HCT116 (cell line): ENCODE data around the gene RBBP8NL. TPM values are rescaled to one million over a fixed set of nuclear protein-coding genes. Genes with fewer than 3 reads are reported as not detected.

Experiments used
- ATAC-seq: fragments of 200-7000 bp; cut with Tn5 transposase; 2 replicates; pipeline ENCODE4 v1.9.1; 2020; ENCODE audit warnings: mild to moderate bottlenecking, moderate library complexity
- BruUV-seq: library from RNA; stranded (reverse); fragments of 400-500 nt; replicated peaks from 2 replicates; lab custom pipeline; 2021; lab: Mats Ljungman, UMichigan
- CTCF ChIA-PET: fragments of 300-600 bp; sonication (Branson Sonifier 250); formaldehyde crosslinking; loops from one replicate; lab custom pipeline; 2021; ENCODE audit warnings: antibody characterized with exemption; lab: Charles Lee
- POLR2A ChIA-PET: fragments of 300-600, 350-600 bp; sonication (Branson Sonifier 250); formaldehyde crosslinking; loops from one replicate; lab custom pipeline; 2021; ENCODE audit warnings: antibody characterized with exemption; lab: Charles Lee
- RAD21 ChIA-PET, 2 experiments: fragments of 300-600 bp; sonication (Branson Sonifier 250); formaldehyde crosslinking; loops; one replicate each; lab custom pipeline; 2023; ENCODE audit warnings: low total read pairs in 2 of 2; ENCODE audit not compliant: uncharacterized antibody in 2 of 2, unreplicated experiment in 2 of 2, low non-redundant PET in 1 of 2; lab: Charles Lee
- DNase-seq: peaks from one replicate; pipeline ENCODE4 v3.0.0-alpha.2; 2010; ENCODE audit warnings: low read depth, low spot score
- H2AFZ ChIP-seq: fragments of 200-600 bp; shearing (Covaris generic), sonication (generic); 2 replicates; pipeline ENCODE4 v1.6.1; 2017; ENCODE audit warnings: low read depth, mixed run types, mixed read lengths, antibody characterized with exemption, low read length; ENCODE audit not compliant: poor library complexity, severe bottlenecking
- H3K27ac ChIP-seq: 2 replicates; pipeline ENCODE4 v1.5.1; 2012; ENCODE audit warnings: low read depth, low read length
- H3K27me3 ChIP-seq: fragments of 200-600 bp; sonication (generic); 2 replicates; pipeline ENCODE4 v1.6.1; 2016; ENCODE audit warnings: mixed run types, low read length, mixed read lengths; ENCODE audit not compliant: insufficient read depth
- H3K36me3 ChIP-seq, 2 experiments: fragments of 200-500 bp in 1 of 2; fragments of 200-600 bp in 1 of 2; sonication (Bioruptor generic) in 1 of 2; sonication (generic) in 1 of 2; 2 replicates each; pipeline versions ENCODE4 v1.5.1 to v1.6.1; 2014 to 2016; ENCODE audit warnings: low read length in 2 of 2, inconsistent platforms in 1 of 2, mixed read lengths in 1 of 2, mixed run types in 1 of 2; ENCODE audit not compliant: insufficient read depth in 2 of 2, control insufficient read depth in 1 of 2
- H3K4me1 ChIP-seq, 2 experiments: fragments of 200-600 bp in 1 of 2; sonication (generic) in 1 of 2; 2 replicates each; pipeline versions ENCODE4 v1.5.1 to v1.6.1; 2012 to 2017; ENCODE audit warnings: low read length in 2 of 2, inconsistent platforms in 1 of 2, mild to moderate bottlenecking in 1 of 2, mixed read lengths in 1 of 2, mixed run types in 1 of 2, moderate library complexity in 1 of 2; ENCODE audit not compliant: insufficient read depth in 2 of 2, control insufficient read depth in 1 of 2
- H3K4me2 ChIP-seq: fragments of 200-600 bp; sonication (generic); 2 replicates; pipeline ENCODE4 v1.6.1; 2017; ENCODE audit warnings: mixed run types, low read length, mixed read lengths
- H3K4me3 ChIP-seq, 2 experiments: fragments of 200-600 bp in 1 of 2; sonication (generic) in 1 of 2; replicated peaks in 1 of 2; 2 replicates each; pipeline ENCODE4 v1.5.1; 2011 to 2016; ENCODE audit warnings: low read length in 2 of 2, control low read depth in 1 of 2, low read depth in 1 of 2, mild to moderate bottlenecking in 1 of 2, mixed read lengths in 1 of 2, mixed run types in 1 of 2
- H3K79me2 ChIP-seq: fragments of 200-600 bp; sonication (generic); 2 replicates; pipeline ENCODE4 v1.6.1; 2017; ENCODE audit warnings: mild to moderate bottlenecking, mixed run types, low read length, moderate library complexity, mixed read lengths; ENCODE audit not compliant: insufficient read depth
- H3K9ac ChIP-seq: fragments of 200-600 bp; sonication (generic); 2 replicates; pipeline ENCODE4 v1.6.1; 2016; ENCODE audit warnings: low read length, mixed read lengths
- H3K9me2 ChIP-seq: fragments of 200-600 bp; sonication (generic), shearing (Covaris generic); 2 replicates; pipeline ENCODE4 v1.6.1; 2017; ENCODE audit warnings: mixed run types, mild to moderate bottlenecking, moderate library complexity; ENCODE audit not compliant: insufficient read depth
- H3K9me3 ChIP-seq, 2 experiments: fragments of 200-500 bp in 1 of 2; fragments of 200-600 bp in 1 of 2; sonication (Bioruptor generic) in 1 of 2; sonication (generic) in 1 of 2; 2 replicates each; pipeline ENCODE4 v1.6.1; 2014 to 2017; ENCODE audit warnings: low read length in 2 of 2, mixed read lengths in 2 of 2, inconsistent platforms in 1 of 2, low read depth in 1 of 2, mild to moderate bottlenecking in 1 of 2, mixed run types in 1 of 2, moderate library complexity in 1 of 2; ENCODE audit not compliant: control insufficient read depth in 1 of 2, insufficient read depth in 1 of 2
- H4K20me1 ChIP-seq: fragments of 200-600 bp; sonication (generic), shearing (Covaris generic); 2 replicates; pipeline ENCODE4 v1.6.1; 2017; ENCODE audit warnings: mixed run types, mild to moderate bottlenecking, moderate library complexity; ENCODE audit not compliant: insufficient read depth
- CBX3 ChIP-seq: IDR thresholded peaks from 2 replicates; pipeline ENCODE4 v1.6.1; 2012; ENCODE audit warnings: low read depth
- CEBPB ChIP-seq: IDR thresholded peaks from 2 replicates; pipeline ENCODE4 v1.6.1; 2012; ENCODE audit warnings: low read depth
- EGR1 ChIP-seq: IDR thresholded peaks from 2 replicates; pipeline ENCODE4 v1.6.1; 2012; ENCODE audit warnings: low read depth
- ELF1 ChIP-seq: IDR thresholded peaks from 2 replicates; pipeline ENCODE4 v1.6.1; 2012; ENCODE audit warnings: low read depth, borderline replicate concordance
- EZH2 ChIP-seq: fragments of 200-600 bp; sonication (generic); IDR thresholded peaks from 2 replicates; pipeline ENCODE4 v1.6.1; 2017; ENCODE audit warnings: antibody characterized with exemption, mixed run types
- EZH2phosphoT487 ChIP-seq: fragments of 200-600 bp; IDR thresholded peaks from 2 replicates; pipeline ENCODE4 v1.6.1; 2018; ENCODE audit warnings: antibody characterized with exemption, borderline replicate concordance
- FOSL1 ChIP-seq: IDR thresholded peaks from 2 replicates; pipeline ENCODE4 v1.6.1; 2012; ENCODE audit warnings: low read depth
- JUND ChIP-seq: IDR thresholded peaks from 2 replicates; pipeline ENCODE4 v1.6.1; 2012
- POLR2A ChIP-seq: IDR thresholded peaks from 2 replicates; pipeline ENCODE4 v1.7.0; 2011; ENCODE audit warnings: borderline replicate concordance; ENCODE audit not compliant: insufficient read depth, insufficient read length; ENCODE audit errors: extremely low read depth
- POLR2AphosphoS5 ChIP-seq: IDR thresholded peaks from 2 replicates; pipeline ENCODE4 v1.6.1; 2011; ENCODE audit warnings: mild to moderate bottlenecking, low read depth, low read length, moderate library complexity
- SP1 ChIP-seq: IDR thresholded peaks from 2 replicates; pipeline ENCODE4 v1.6.1; 2012; ENCODE audit warnings: low read depth
- SRF ChIP-seq: IDR thresholded peaks from 2 replicates; pipeline ENCODE4 v1.6.1; 2012; ENCODE audit warnings: low read depth
- TCF7L2 ChIP-seq: IDR thresholded peaks from 2 replicates; pipeline ENCODE4 v1.7.0; 2011; ENCODE audit warnings: borderline replicate concordance, inconsistent platforms; ENCODE audit not compliant: insufficient read depth, insufficient read length; ENCODE audit errors: extremely low read depth
- YY1 ChIP-seq: IDR thresholded peaks from 2 replicates; pipeline ENCODE4 v1.6.1; 2011; ENCODE audit warnings: low read length, low read depth, moderate library complexity, mild to moderate bottlenecking; ENCODE audit not compliant: insufficient replicate concordance; ENCODE audit errors: extremely low read depth
- intact Hi-C: fragments of 100-400 bp; cut with micrococcal nuclease; formaldehyde crosslinking; loops from 2 replicates; pipeline ENCODE4 v1.10.0; 2022
- total RNA-seq: library from RNA; stranded (reverse); gene quantifications from one replicate; pipeline ENCODE4 v1.2.1, GENCODE V29; 2021; ENCODE audit not compliant: unreplicated experiment
- TF ChIP-seq, protein P1 (sequence below): IDR thresholded peaks from 2 replicates; pipeline ENCODE4 v1.6.1; 2011; ENCODE audit warnings: mild to moderate bottlenecking, low read length, moderate library complexity; ENCODE audit not compliant: insufficient replicate concordance; ENCODE audit errors: extremely low read depth
- TF ChIP-seq, protein P2 (sequence below): IDR thresholded peaks from 2 replicates; pipeline ENCODE4 v1.6.1; 2012
- TF ChIP-seq, protein P3 (sequence below), 3 experiments: fragments of 200-600 bp in 1 of 3; sonication (generic) in 1 of 3; IDR thresholded peaks in 2 of 3; conservative IDR thresholded peaks in 1 of 3; 2 replicates each; pipeline ENCODE4 v1.5.1; 2012 to 2017; ENCODE audit warnings: low read depth in 2 of 3, low read length in 2 of 3, antibody characterized with exemption in 1 of 3, borderline replicate concordance in 1 of 3, control low read depth in 1 of 3, mild to moderate bottlenecking in 1 of 3, mixed read lengths in 1 of 3, mixed run types in 1 of 3, moderate library complexity in 1 of 3; ENCODE audit not compliant: insufficient read depth in 1 of 3
- TF ChIP-seq, protein P4 (sequence below): IDR thresholded peaks from 2 replicates; pipeline ENCODE4 v1.6.1; 2012

RBBP8NL gene
- total RNA-seq, 1 experiment from 2014 or later = 0.59 TPM

DNA sequence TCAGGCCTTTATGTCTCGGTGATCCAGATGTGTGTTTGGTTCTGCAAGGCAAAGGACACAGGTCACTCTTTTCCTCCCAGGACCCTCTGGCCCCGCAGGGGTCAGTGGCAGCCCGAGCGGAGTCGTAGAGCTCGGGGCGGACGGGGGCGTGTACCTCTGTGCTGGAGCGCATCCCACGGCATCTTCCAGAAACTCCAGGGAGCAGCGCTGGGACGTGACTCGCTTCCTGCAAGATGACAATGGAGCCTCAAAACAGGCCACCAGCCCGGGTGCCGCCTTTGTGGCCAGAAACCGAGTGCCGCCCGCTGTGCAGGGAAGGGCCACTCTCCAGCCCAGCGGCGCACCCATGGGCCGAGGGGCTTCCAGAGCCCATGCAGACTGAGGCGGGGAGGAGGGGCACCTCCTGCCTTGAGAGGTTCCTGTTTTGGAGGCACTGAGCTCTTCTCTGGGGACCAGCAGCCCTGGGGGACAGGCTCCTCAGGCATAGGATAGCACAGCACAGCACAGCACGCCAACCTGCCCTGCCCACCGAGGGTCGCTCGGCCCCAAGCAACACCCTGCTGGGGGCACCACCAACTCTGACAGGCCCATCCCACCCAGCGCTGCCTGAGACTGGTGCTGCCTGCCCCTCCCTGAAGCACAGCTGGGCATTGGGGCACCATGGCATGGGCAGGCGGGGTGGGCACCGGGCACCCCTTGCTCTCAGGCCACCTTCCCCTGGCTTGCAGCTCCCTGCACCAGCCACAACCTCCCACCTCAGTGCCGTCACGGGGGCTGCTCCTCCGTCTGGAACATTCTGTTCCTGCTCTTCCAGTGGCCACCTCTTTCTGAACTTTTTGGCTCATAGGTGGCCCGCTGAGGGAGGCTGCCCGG is 30.7 kb downstream of the RBBP8NL start:
- intact Hi-C loops = no loop called here
- Histone ChIP-seq H3K27me3 (no peaks in the 10 kb centered on the region), H3K36me3 (no peaks in the 10 kb centered on the region), H3K9ac (no peak overlapping the region), H3K27ac (no peak overlapping the region), H3K4me3 (no peak overlapping the region), H4K20me1 (no peaks in the 10 kb centered on the region), H3K9me3 (no peaks in the 10 kb centered on the region), H3K4me1 (no peaks in the 10 kb centered on the region), H3K4me2 (no peak overlapping the region), H2AFZ (no peak overlapping the region), H3K79me2 (no peaks in the 10 kb centered on the region), H3K9me2 (no peaks in the 10 kb centered on the region)
- ATAC-seq = no peak
- ChIA-PET POLR2A (interaction anchor here (0.6 kb wide), 1 partner anchor 10 kb away, joined by 10 read pairs; the partner anchor contains the start of gene RPS21), RAD21 (no interaction called here), CTCF (no interaction called here)
- no TSS peak for BruUV-seq
- no peak for DNase-seq
- TF ChIP-seq SRF (no peak), ELF1 (no peak), CBX3 (no peak), FOSL1 (no peak), JUND (no peak), SP1 (no peak), POLR2A (no peak), TCF7L2 (no peak), POLR2AphosphoS5 (no peak), EGR1 (no peak), EZH2 (no peak), EZH2phosphoT487 (no peak), YY1 (no peak), CEBPB (no peak)
- TF ChIP-seq, protein P1, sequence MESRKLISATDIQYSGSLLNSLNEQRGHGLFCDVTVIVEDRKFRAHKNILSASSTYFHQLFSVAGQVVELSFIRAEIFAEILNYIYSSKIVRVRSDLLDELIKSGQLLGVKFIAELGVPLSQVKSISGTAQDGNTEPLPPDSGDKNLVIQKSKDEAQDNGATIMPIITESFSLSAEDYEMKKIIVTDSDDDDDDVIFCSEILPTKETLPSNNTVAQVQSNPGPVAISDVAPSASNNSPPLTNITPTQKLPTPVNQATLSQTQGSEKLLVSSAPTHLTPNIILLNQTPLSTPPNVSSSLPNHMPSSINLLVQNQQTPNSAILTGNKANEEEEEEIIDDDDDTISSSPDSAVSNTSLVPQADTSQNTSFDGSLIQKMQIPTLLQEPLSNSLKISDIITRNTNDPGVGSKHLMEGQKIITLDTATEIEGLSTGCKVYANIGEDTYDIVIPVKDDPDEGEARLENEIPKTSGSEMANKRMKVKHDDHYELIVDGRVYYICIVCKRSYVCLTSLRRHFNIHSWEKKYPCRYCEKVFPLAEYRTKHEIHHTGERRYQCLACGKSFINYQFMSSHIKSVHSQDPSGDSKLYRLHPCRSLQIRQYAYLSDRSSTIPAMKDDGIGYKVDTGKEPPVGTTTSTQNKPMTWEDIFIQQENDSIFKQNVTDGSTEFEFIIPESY = no peak
- TF ChIP-seq, protein P2, sequence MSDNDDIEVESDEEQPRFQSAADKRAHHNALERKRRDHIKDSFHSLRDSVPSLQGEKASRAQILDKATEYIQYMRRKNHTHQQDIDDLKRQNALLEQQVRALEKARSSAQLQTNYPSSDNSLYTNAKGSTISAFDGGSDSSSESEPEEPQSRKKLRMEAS = no peak
- TF ChIP-seq, protein P3, sequence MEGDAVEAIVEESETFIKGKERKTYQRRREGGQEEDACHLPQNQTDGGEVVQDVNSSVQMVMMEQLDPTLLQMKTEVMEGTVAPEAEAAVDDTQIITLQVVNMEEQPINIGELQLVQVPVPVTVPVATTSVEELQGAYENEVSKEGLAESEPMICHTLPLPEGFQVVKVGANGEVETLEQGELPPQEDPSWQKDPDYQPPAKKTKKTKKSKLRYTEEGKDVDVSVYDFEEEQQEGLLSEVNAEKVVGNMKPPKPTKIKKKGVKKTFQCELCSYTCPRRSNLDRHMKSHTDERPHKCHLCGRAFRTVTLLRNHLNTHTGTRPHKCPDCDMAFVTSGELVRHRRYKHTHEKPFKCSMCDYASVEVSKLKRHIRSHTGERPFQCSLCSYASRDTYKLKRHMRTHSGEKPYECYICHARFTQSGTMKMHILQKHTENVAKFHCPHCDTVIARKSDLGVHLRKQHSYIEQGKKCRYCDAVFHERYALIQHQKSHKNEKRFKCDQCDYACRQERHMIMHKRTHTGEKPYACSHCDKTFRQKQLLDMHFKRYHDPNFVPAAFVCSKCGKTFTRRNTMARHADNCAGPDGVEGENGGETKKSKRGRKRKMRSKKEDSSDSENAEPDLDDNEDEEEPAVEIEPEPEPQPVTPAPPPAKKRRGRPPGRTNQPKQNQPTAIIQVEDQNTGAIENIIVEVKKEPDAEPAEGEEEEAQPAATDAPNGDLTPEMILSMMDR (IDR thresholded peaks at IDR 0.05 in 2 of 3, conservative IDR thresholded peaks at IDR 0.05 in 1 of 3; ENCODE audit: borderline replicate concordance in 1 of 3, insufficient read depth in 1 of 3, low read depth in 2 of 3, low read length in 2 of 3) = no peak
- TF ChIP-seq, protein P4, sequence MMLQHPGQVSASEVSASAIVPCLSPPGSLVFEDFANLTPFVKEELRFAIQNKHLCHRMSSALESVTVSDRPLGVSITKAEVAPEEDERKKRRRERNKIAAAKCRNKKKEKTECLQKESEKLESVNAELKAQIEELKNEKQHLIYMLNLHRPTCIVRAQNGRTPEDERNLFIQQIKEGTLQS = no peak
